PFSK-1 (cell line): Measurements from ENCODE around the gene TAS2R60.

ENCODE experiments used
- FOXP2 ChIP-seq: optimal IDR thresholded peaks from 2 replicates; pipeline ENCODE3; 2011; ENCODE audit warnings: borderline replicate concordance, control low read depth, inconsistent platforms; ENCODE audit not compliant: insufficient read depth; ENCODE audit errors: extremely low read length, extremely low read depth
- POLR2AphosphoS5 ChIP-seq: IDR thresholded peaks from 2 replicates; pipeline ENCODE4 v1.6.1; 2012; ENCODE audit warnings: low read depth, mild to moderate bottlenecking, control low read depth, low read length, moderate library complexity
- SIN3A ChIP-seq: IDR thresholded peaks from 2 replicates; pipeline ENCODE4 v1.6.1; 2012; ENCODE audit warnings: mild to moderate bottlenecking, low read length, moderate library complexity, borderline replicate concordance; ENCODE audit not compliant: insufficient read depth
- TAF1 ChIP-seq: IDR thresholded peaks from 2 replicates; pipeline ENCODE4 v1.6.1; 2012; ENCODE audit warnings: low read length, control low read depth, borderline replicate concordance; ENCODE audit not compliant: insufficient read depth
- TF ChIP-seq, protein P1 (sequence below), 2 experiments: IDR thresholded peaks; 2 replicates each; pipeline versions ENCODE4 v1.6.1 to v1.8.0; 2011 to 2012; ENCODE audit warnings: low read depth in 2 of 2, low read length in 2 of 2, control low read depth in 1 of 2, inconsistent platforms in 1 of 2, mild to moderate bottlenecking in 1 of 2, moderate library complexity in 1 of 2; ENCODE audit not compliant: insufficient read depth in 1 of 2

TAS2R60 gene

GRCh38 chr7:143458263-143458662 is 15.0 kb downstream of the TAS2R60 start:
- TF ChIP-seq FOXP2 = no peak
- TF ChIP-seq TAF1 = no peak
- no peak for TF ChIP-seq SIN3A
- TF ChIP-seq, protein P1, sequence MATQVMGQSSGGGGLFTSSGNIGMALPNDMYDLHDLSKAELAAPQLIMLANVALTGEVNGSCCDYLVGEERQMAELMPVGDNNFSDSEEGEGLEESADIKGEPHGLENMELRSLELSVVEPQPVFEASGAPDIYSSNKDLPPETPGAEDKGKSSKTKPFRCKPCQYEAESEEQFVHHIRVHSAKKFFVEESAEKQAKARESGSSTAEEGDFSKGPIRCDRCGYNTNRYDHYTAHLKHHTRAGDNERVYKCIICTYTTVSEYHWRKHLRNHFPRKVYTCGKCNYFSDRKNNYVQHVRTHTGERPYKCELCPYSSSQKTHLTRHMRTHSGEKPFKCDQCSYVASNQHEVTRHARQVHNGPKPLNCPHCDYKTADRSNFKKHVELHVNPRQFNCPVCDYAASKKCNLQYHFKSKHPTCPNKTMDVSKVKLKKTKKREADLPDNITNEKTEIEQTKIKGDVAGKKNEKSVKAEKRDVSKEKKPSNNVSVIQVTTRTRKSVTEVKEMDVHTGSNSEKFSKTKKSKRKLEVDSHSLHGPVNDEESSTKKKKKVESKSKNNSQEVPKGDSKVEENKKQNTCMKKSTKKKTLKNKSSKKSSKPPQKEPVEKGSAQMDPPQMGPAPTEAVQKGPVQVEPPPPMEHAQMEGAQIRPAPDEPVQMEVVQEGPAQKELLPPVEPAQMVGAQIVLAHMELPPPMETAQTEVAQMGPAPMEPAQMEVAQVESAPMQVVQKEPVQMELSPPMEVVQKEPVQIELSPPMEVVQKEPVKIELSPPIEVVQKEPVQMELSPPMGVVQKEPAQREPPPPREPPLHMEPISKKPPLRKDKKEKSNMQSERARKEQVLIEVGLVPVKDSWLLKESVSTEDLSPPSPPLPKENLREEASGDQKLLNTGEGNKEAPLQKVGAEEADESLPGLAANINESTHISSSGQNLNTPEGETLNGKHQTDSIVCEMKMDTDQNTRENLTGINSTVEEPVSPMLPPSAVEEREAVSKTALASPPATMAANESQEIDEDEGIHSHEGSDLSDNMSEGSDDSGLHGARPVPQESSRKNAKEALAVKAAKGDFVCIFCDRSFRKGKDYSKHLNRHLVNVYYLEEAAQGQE (IDR thresholded peaks at IDR 0.05; ENCODE audit: insufficient read depth in 1 of 2, low read depth in 2 of 2, low read length in 2 of 2) = no peak
- TF ChIP-seq POLR2AphosphoS5 = no peak

DNA sequence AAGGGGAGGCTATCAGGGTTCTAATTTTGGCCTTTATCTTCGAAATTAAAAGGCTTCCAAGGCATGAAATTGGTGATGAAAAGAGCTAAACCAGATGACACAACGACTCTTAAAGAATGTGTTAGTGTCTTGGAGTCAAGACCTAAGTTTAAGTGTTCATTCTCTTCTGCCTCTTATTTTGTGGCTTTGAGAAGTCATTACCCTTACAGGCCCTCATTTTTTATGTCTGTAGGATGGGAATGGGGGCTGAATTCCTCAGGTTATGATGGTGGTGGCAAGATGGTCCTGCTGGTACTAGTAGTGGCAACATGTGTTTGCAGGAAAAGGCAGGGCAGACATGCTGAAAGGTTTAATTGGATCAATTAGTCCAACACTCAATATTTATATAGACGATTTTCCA is 15.4 kb downstream of the TAS2R60 start:
- TF ChIP-seq, protein P1 (IDR thresholded peaks at IDR 0.05; ENCODE audit: insufficient read depth in 1 of 2, low read depth in 2 of 2, low read length in 2 of 2) = no peak
- TF ChIP-seq POLR2AphosphoS5 = no peak
- TF ChIP-seq SIN3A = no peak
- TF ChIP-seq TAF1 = no peak
- TF ChIP-seq FOXP2 = no peak

DNA sequence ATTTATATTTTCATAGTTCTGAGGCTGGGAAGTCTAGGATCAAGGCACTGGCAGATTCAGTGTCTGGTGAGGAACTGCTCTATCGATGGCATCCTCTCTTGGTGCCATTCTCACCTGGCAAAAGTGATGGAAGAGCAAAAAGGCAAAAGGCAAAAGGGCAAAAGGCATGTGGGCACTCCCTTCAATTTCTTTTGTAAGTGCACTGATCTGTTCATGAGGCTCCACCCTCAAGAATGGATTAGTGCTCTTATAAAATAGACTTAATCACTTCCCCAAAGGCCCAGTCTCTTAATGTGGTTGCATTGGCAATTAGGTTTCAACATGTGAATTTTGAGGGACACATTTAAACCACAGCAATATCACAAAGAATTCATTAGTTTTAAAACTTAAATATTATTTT is 16.1 kb downstream of the TAS2R60 start:
- no peak for TF ChIP-seq POLR2AphosphoS5
- TF ChIP-seq, protein P1 (IDR thresholded peaks at IDR 0.05; ENCODE audit: insufficient read depth in 1 of 2, low read depth in 2 of 2, low read length in 2 of 2) = no peak
- TF ChIP-seq FOXP2 = no peak
- no peak for TF ChIP-seq SIN3A
- TF ChIP-seq TAF1 = no peak

GRCh38 chr7:143460271-143460979 is 17.2 kb downstream of the TAS2R60 start:
- TF ChIP-seq SIN3A = no peak
- TF ChIP-seq, protein P1 (IDR thresholded peaks at IDR 0.05; ENCODE audit: insufficient read depth in 1 of 2, low read depth in 2 of 2, low read length in 2 of 2) = no peak
- no peak for TF ChIP-seq POLR2AphosphoS5
- no peak for TF ChIP-seq FOXP2
- no peak for TF ChIP-seq TAF1
